Measurements from ENCODE around the gene PRKRIP1.

GRCh38 chr7:102454468-102454867, 58.3 kb downstream of the PRKRIP1 start:
- no peak for TF ChIP-seq CTCF (tag by site-specific recombination; IDR thresholded peaks at IDR 0.05)
- TF ChIP-seq ZNF24 (tag by site-specific recombination; IDR thresholded peaks at IDR 0.05): no peak
- TF ChIP-seq ZNF146 (tag by site-specific recombination; IDR thresholded peaks at IDR 0.05): no peak
- TF ChIP-seq ZNF292 (tag by site-specific recombination; IDR thresholded peaks at IDR 0.05; ENCODE audit: borderline replicate concordance, low read depth): no peak
- TF ChIP-seq ZNF23 (tag by site-specific recombination; IDR thresholded peaks at IDR 0.05; ENCODE audit: borderline replicate concordance): no peak
- TF ChIP-seq YY1 (tag by site-specific recombination; IDR thresholded peaks at IDR 0.05): no peak
- no peak for TF ChIP-seq TRIM28 (IDR thresholded peaks at IDR 0.05; ENCODE audit: borderline replicate concordance, low read length)
- no peak for TF ChIP-seq MZF1 (tag by site-specific recombination; IDR thresholded peaks at IDR 0.05; ENCODE audit: borderline replicate concordance)
- TF ChIP-seq ZBTB49 (tag by site-specific recombination; IDR thresholded peaks at IDR 0.05; ENCODE audit: low read depth): no peak
- no peak for TF ChIP-seq ZEB2 (tag by site-specific recombination; IDR thresholded peaks at IDR 0.05)
- no peak for TF ChIP-seq ZNF513 (tag by site-specific recombination; IDR thresholded peaks at IDR 0.05)
- no peak for TF ChIP-seq ZNF560 (tag by site-specific recombination; IDR thresholded peaks at IDR 0.05; ENCODE audit: borderline replicate concordance)
- TF ChIP-seq ZNF449 (tag by site-specific recombination; IDR thresholded peaks at IDR 0.05): no peak
